Fibroblast of the conjunctiva (primary cell): ENCODE results near the gene ARMS2.

Experiments used
- DNase-seq: peaks from one replicate; pipeline ENCODE4 v3.0.0-alpha.2; 2010; ENCODE audit warnings: low read depth

The ARMS2 gene

DNA sequence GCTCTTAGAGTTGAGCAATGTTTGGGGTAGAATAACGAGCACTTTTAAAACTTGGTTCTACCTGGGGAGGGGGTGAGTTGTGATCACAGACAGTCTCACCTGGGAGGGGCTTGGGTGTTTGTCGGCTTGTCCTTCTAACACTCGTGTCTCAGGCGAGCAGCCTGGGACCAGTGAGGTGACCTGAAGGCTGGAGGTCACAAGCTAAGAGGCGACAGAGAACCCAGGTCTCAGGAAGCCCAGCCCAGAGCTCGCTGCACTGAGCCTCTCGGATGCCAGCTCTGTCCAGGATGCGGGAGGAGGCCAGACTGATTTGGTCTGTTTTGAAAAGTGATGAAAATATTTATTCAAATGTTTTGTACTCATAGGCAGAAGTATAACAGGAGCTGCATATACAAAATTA lies 18.7 kb downstream of the ARMS2 start:
- DNase-seq = no peak

DNA sequence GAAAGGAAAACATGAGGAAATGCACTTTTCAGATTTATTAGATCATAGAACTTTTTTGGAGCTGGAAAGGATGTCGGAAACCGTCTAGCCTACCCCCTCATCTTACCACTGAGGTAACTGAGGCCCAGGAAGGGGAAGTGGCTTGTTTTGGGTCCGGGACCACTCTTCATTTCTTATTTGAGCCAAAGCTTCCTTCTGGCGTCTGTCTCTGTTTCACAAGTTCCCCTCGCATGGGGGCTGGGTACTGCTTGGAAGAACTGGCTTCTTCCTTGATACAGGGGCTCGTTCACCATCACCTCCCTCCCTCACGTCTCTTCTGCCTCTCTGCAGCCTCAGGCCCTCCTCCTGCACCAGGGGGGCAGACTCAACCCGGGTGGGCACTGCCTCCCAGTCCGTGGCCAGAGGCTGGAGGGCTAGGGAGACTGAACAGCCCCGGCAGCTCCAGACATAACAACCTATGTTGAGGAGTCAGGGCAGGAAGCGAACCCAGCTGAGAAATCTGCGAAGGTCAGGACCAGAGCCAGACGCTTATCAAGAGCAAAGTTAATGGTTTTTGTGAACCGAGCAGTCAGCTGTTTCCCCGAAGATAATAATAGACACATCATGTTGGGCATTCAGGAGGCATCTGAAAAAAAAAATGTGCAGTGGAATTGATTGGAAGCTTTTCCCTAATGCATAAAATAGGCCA lies 19.8 kb downstream of the ARMS2 start:
- no peak for DNase-seq

DNA sequence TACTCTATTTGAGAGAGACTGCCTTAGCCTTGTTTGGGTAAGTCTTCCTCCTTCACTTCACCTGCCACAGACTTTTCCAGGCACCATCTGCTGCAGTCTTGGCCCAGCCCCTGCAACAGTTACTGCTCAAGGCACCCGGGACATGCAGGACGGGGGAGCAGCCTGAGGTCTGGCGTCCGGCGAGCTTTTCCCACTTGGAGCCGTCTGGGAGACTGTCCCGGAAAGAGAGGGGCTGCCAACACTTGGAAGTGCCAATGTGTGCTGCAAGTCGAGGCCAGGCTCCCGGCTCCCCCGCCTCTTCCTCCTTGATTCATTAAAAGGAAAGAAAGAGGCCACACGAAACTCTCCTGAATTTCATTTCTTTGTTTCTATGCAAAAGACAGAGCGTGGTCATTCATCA lies 20.6 kb downstream of the ARMS2 start:
- DNase-seq = no peak

DNA sequence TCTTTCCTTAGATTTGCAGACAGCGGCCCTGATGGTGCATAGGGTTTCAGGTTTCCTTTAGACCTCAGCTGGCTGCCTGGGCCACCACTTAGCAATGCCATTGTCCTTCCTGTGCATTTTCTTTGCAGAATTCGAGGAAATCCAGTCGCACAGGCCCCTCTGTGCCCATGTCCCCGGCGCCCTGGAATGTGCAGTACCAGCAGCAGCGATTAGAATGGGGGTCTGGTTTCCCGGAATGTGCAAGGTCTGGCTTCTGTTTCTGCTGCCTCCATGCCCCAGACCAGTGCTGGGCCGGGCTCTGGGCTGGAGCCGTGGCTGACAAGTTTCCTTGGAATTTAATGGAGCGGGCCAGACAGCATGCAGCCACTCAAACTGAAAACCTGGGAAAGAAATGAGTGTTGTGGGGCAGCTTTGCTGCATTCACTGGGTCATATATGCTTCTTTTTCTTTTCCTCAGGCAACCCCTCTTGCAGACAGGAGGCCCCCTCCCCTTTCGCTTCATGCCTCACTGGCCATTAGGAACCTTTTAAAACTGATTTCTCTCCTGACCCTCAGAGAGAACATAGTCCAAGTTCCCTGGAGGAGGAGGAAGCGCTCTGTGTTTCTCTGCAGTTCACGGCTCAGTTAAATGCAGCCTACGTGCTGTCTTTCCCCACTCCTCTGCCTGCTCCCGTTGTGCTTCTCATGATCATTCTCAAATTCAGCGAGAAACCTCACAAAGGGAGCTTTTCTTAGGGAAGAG lies 21.3 kb downstream of the ARMS2 start:
- no peak for DNase-seq

DNA sequence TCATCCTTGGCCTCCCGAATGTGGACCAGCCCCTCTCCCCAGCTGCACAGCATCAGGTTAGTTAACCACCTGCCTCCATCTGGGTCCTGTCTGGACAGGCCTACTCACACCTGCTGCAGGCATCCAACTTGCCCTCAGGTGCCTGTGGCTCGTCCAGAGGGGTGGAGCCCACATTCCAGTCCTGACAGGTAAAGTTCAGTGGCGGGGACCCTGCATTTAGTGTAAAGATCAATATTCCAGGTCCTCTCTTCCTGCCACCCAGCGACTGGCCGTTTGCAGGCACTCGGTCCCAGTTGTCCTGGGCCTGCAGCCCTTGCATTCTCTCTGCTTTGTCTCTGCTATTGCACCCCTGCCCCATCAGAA lies 21.9 kb downstream of the ARMS2 start:
- DNase-seq = no peak

DNA sequence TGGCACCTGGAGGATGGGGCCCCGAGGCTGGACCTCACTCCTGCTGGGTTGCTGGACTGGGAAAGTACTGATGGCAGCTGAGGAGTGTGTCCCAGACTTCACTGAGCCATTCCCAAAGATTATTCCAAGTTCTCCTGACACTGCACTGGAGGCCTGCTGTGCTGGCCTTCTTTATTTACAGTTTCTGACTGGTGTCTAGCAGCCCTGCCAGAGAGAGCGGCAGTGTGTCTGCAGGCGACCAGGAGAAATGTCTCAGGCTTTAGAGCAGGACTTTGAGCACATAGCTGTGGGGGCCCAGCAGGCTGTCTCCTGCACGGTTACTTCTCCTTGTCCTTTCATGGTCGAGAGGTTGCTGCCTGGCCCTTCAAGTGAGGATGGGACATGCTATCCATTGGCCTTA lies 23.0 kb downstream of the ARMS2 start:
- no peak for DNase-seq

DNA sequence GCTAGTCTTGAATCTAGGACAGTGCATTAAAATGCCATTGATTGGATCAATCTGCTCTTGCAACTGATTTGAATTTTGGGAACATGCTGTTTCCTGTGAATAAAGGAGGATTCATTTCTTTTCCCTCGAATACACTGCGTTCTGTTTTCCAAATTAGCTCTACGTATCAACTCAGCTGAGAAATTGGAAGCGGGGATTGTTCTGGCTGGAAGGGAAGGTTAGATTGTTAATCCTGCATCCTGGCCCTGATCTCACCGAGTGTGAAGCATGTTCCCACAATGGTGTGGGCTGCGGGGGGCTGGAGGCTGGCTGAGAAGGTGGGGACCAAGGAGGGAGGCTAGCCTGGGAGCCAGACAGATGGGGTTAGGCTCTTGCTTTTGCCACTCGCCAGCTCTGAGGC lies 24.5 kb downstream of the ARMS2 start:
- DNase-seq = no peak

DNA sequence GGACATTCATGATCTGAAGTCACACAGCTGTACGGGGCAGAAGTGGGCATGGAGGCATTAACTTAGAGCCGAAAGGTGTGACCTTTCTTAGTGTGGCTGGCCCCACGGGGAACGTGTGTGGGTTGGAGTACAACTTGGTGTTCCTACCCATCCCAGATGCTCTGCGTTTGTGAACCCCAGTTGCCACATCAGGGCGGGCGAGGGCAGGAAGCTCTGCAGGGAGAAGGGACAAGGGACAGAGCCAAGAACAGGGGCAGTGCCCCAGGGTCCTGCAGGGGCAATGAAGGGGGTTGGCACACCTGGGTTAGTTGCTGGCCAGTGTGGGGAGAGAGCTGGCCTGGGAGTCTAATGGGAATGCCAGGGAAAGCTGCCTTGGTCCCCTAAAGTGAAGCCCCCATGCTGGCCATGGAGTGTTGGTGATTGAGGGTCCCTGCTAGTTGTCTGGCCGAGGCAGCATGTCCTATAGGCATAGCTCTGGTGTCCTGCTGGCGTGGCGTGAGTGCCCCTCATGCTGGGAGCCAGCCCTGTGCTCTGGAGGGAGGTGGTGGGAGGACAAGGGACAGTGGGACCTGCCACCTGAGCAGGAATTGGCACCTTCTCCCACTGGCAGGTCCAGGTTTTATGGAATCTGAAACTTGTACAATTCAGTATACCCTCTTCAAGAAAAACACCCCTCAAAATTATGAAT lies 25.8 kb downstream of the ARMS2 start:
- no peak for DNase-seq

DNA sequence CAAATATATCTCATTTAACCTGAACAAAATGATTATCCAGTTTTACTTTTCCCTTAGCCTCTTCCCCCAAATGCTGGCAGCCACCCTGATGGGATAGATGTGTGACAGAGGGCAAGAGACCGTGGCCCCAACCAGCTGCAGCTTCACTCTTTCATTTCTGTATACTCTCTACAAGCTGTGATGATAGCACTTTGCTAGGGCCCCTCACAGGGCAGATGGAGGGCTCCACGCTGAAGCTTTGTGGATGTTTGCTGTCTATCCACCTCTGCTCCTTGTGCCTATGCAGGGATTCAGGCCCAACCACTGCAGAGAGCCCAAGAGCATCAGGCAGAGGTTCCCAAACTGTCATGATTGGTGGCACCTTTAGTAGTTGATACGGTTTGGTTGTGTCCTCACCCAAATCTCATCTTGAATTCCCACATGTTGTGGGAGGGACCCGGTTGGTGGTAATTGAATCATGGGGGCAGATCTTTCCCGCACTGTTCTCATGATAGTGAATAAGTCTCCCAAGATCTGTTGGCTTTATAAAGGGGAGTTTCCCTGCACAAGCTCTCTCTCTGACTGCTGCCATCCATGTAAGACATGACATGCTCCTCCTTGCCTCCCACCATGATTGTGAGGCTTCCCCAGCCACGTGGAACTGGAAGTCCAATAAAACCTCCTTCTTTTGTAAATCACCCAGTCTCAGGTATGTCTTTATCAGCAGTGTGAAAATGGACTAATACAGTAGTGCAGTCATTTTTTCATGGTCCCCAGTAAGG lies 27.0 kb downstream of the ARMS2 start:
- no peak for DNase-seq

DNA sequence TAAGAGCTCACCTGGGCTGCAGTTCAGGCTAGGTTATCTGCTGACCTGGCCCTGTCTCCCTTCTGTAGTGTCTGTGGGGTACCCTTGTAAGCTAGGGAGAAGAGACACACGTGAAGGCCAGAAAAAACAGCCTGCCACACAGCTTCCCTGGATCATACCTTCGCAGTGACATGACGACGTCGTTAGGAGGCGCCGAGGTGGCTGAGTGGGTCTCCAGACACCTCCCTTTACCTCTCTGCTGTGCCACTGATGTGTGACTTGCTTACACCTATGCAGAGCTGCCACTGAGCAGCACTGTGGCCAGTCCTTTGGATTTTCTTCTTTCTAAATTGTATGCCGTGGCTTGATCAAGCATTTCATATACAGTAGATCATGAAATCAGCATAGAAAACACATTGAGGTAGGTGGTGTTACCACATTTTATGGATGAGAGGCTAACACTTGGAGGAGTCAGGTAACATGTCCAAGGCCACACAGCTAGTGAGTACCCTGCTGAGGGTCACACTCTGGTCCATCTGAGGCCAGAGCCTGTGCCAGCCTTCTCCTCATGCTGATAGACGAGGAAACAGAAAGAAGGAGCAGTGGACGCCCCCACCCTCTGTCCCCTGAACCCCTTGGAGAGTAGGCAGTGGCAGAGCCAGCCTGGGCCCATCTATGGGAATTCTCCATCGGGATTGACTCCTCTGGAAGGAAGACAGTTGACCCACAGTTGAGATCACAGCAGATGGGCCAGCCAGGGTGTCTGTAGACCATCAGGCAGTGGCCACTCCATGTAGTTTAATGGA lies 30.0 kb downstream of the ARMS2 start:
- DNase-seq = no peak

DNA sequence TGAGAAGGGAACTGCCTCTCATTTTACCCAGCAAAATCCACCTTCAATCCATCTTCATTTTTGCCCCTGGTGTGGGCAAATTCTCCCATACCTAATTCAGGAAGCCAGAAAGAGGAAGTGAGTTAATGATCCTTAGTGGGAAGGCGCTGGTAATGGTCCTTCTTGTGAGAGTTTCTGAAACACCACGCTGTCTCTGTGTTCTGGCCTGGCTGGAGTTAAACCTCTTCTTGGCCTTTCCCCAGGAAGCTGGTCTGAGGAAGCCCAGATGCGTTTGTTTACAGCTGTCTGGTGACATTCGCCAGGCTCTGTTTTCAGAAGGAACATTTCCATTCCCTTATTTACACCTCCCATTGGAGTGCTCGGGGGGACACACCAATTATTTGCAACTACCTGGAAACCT lies 31.2 kb downstream of the ARMS2 start:
- DNase-seq = no peak

DNA sequence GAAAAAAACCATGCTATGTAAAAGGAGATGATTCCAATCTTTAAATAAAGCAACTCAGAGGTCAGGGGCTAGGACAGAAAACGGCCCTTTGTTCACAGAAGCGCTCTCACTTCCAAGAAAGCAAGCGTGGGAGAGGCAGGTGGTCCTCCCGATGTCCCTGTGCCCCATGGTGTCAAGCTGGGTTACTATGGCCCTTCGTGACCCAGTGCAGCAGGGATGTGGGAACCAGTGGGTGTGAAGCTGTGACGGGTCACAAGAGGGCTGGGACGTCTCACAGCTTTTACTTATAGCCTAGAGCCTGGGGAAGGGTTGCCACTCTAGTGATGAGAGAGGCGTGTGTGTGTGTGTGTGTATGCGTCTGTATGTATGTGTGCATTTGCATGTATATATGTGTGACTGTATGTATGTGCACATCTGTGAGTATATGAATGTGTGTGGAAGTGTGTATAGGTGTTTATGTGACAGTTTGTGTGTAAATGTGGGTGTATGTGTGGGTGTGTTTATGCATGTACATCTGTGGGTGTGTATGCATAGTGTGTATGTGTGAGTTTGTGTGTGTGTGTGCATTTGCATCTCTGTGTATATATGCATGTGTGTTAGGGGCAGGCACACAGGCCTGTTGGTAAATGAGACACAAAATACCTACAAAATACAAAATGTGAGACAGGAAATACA lies 32.1 kb downstream of the ARMS2 start:
- DNase-seq = no peak

DNA sequence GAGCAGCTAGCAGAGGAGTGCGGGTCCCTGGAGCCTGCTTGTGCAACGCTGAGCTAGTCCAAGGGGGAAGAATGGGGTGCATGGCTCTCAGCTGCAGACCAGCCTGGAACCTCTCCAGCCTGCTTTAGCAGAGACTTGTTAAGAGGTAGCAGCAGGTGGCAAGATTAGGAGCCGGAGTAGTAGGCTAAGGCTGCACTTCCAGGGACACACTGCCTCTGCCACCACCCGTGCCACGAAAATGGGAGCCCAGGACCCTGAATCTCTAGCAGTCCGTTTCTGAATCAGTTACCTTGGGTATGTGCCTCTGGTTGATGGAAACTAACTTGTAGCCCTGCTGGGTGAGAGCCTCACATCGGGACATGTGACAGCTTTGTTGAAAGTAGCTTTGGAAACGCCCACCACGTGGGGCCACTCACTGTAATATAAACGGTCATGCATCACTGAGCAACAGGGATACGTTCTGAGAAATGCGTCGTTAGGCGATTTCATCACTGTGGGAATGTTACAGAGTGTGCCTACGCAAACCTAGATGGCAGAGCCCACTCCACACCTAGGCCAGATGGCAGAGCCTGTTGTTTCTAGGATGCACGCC lies 32.8 kb downstream of the ARMS2 start:
- no peak for DNase-seq

DNA sequence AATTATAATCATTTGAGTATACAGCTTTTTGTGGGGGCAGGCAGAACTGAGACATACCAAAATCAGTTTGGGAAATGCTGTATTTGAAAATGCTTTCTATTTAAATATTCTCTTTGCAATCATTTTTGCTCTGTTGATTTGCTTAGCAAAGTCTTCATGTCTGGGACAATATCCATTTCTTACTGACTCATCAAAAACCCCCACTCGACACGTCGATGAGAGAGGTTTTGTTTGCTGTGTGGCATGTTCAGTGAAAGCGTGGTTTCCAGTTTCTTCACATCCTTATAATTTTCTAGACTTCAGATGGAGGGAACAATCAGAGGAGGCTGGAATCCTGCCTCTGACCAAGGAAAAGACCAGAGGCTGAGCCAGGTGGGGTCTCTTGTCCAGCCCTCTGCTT lies 35.8 kb downstream of the ARMS2 start:
- DNase-seq = no peak

DNA sequence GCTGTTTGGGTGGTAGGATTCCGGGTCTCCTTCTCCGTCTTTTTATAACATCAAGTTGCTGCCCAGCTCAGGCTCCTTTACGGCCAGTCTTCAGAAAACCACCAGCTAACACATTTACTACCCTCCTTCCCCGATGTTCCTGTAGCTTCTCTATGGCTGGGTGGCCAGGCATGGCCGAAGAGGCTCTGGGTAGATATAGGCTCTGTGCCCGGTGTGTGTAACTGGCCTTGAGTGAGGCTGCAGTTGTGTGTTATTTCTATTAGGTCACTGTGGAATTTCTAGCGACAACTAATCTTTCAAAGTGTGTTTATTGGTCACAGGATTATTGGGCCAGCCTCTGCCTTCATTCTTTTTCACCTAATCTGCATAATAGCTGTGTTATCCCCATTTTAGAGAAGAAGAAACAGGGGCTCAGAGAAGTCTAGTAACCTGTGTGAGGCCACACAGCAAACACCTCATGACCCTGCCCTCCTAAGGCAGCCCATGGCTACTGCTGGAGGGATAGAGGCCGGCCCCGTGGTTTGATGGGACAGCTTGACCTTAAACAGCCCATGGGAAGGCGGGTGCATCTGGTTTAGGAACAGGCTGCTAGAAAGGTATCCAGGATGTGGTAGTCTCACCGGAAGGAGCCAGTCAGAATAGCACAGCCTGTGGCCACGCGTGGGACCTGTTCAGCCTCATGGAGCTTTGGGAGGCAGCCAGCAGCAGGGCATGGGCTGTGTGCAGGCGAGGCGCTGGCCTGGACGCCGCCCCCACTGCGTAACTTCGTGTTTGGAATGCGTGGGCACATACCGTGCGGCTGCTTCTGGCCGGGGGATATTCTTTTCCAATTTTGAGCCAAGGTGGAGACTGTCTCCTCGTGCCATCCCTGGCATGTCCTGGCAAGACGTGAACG lies 36.6 kb downstream of the ARMS2 start:
- no peak for DNase-seq

DNA sequence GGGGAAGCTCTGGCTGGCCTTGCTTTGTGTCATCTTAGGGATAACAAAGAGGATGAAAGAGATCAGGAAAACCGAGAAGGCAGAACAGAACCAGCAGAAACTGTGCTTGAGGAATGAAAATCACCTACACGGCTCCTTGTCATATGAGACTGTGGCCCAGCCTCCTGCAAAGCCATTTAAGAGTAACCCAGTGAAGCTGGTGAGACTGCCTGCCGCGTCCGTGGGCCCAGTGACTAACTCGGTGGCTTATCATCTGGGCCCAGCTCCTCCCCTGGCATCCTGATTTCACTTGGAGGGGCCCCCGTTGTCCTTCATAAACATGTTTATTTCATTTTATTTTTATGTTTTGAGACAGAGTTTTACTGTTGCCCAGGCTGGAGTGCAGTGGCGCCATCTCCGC lies 37.6 kb downstream of the ARMS2 start:
- DNase-seq = no peak

DNA sequence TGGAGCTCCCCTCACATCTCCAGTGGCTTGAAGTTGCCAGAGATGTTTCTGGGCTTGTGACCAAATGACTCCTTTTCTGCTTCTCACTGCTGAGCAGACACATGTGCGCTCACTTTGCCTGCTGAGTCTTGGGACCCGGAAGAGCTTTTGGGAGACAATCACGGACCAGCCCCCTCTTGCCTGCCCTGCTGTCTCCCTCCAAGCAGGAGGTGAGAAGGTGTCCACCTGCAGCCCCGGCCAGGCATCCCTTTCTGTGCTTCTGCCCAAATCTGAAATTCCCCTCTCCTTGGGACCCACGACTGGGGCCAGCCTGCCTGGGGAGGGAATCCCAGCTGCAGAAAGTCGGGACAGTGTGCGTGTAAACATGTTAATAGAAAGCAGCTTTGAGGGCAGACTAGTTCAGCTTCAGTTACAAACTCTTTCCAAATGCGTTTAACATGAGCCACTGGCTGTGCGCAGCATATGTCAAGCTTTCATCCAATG lies 38.6 kb downstream of the ARMS2 start:
- peak; percentile 54 for DNase-seq

DNA sequence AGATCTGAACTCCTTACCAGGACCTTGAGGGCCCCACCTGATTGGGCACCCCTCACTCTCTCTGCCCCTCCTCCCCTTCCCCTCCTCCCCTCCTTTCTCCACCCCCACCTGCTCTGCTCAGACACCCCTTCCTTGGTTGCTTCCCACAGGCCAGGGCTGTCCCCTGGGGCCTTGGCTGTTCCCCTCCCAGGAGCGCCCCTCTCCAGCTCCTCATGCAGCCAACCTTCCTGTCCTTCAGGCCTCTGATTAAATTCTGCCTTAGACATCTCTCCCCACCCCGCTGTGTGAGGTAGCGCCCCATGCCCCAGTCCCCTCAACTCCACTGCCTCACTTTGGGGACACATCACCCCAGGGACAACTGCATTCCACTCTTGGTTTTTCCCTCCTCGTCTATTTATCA lies 39.3 kb downstream of the ARMS2 start:
- no peak for DNase-seq

DNA sequence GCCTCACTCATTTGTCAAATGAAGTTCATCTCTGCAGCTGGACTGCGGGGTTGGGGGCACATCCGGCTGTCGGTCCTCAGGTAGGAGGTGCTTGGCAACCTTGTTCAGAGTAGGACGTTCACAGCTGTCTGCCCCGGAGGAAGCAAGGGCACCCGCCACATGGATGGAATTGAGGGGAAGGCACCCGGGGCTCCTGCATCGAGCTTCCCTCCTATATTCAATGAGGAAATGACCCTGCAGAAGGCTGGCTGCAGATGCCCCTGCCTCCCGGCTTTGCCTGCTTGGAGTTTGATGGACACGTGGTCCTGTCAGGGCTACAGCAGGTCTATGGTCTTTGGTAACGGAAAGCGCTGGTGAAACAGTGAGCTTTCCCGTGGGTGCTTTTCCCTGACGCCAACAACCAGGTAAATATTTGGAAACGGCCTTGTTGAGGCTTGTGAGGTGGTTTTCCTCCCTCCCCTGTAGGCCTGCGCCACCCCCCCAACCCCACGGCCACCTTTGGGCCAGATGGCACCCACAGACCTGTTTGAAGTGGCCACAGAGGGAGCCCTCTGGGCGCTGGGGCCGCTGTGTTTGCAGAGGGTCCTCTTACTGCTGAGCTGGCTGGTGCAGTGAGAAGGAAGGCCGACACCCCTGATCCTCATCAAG lies 39.8 kb downstream of the ARMS2 start:
- no peak for DNase-seq
